Glomerular endothelial cell (primary cell): ENCODE results near the gene C6orf52. TPM values are rescaled to one million over a fixed set of nuclear protein-coding genes. Genes with fewer than 3 reads are reported as not detected.

Experiments used
- DNase-seq: peaks from one replicate; pipeline ENCODE4 v3.0.0-alpha.2; 2011; ENCODE audit warnings: low read depth, low spot score; ENCODE audit errors: extremely low read depth
- total RNA-seq: library from RNA; depleted of rRNA; stranded (reverse); fragments of >200 nt; gene quantifications from 2 replicates; pipeline ENCODE4 v1.2.3, GENCODE V29; 2015

The C6orf52 gene
- total RNA-seq, 1 donor from 2014 or later: 1.9 TPM

- DNase-seq: no peak
These were observed 35.3 kb downstream of the C6orf52 start for GRCh38 chr6:10658910-10659698.

GRCh38 chr6:10655508-10656055 lies 38.8 kb downstream of the C6orf52 start:
- DNase-seq: no peak

GRCh38 chr6:10644225-10644624 lies 50.2 kb downstream of the C6orf52 start:
- no peak for DNase-seq

GRCh38 chr6:10643201-10643651 lies 51.2 kb downstream of the C6orf52 start:
- DNase-seq: no peak

- DNase-seq: no peak
These were observed 52.9 kb downstream of the C6orf52 start for GRCh38 chr6:10641528-10641927.

GRCh38 chr6:10640412-10640811 lies 54.0 kb downstream of the C6orf52 start:
- no peak for DNase-seq

GRCh38 chr6:10633216-10633615 lies 61.2 kb downstream of the C6orf52 start:
- peak; percentile 52 for DNase-seq

- no peak for DNase-seq
These were observed 64.2 kb downstream of the C6orf52 start for GRCh38 chr6:10630178-10630577.

- DNase-seq: no peak
These were observed 66.6 kb downstream of the C6orf52 start for GRCh38 chr6:10627800-10628199.

- DNase-seq: no peak
These were observed 68.2 kb downstream of the C6orf52 start for GRCh38 chr6:10626154-10626741.

GRCh38 chr6:10624836-10625235 lies 69.6 kb downstream of the C6orf52 start:
- no peak for DNase-seq

- no peak for DNase-seq
These were observed 72.6 kb downstream of the C6orf52 start for GRCh38 chr6:10621847-10622246.

Other genes with a start within 250 kb of the C6orf52 start
- gene GCNT2, start 173.3 kb downstream of the C6orf52 start, total RNA-seq: 12.4 and 16.6 TPM in 2 replicates
- gene PAK1IP1, start 356 bp upstream of the C6orf52 start, total RNA-seq: 15.9 and 18.4 TPM in 2 replicates
- 107 and 206 TPM in 2 replicates for gene TMEM14C, start 28.5 kb upstream of the C6orf52 start, total RNA-seq
- gene TMEM14B, start 53.2 kb upstream of the C6orf52 start, total RNA-seq: 53.2 and 84.0 TPM in 2 replicates
- gene MAK, start 143.9 kb upstream of the C6orf52 start, total RNA-seq: not detected in 2 replicates
- not detected in 2 replicates for gene GCM2, start 187.4 kb upstream of the C6orf52 start, total RNA-seq
- 0.29 and 0.88 TPM in 2 replicates for gene SYCP2L, start 192.4 kb upstream of the C6orf52 start, total RNA-seq